Spleen (tissue), 11 donors: ENCODE measurements around the gene PMEL. TPM values are rescaled to one million over a fixed set of nuclear protein-coding genes. Genes with fewer than 3 reads are reported as not detected.

Experiments used
- DNase-seq: peaks from one replicate; pipeline ENCODE4 v3.0.0-alpha.2; 2020
- H3K27ac ChIP-seq, 8 donors: fragments of 200-600 bp; sonication (generic) in 7 of 8; 1 replicate in 4 of 8; 2 replicates in 4 of 8; pipeline versions ENCODE4 v1.5.0 to v1.8.0; 2016 to 2021; ENCODE audit warnings: inconsistent platforms in 4 of 8, mild to moderate bottlenecking in 4 of 8, moderate library complexity in 1 of 8
- H3K27me3 ChIP-seq, 7 donors: fragments of 200-600 bp; sonication (generic) in 6 of 7; replicated peaks in 1 of 7; 1 replicate in 4 of 7; 2 replicates in 3 of 7; pipeline versions ENCODE4 v1.5.0 to v1.8.0; 2016 to 2021; ENCODE audit warnings: inconsistent platforms in 3 of 7, mild to moderate bottlenecking in 1 of 7
- H3K36me3 ChIP-seq, 6 donors: fragments of 200-600 bp; sonication (generic) in 5 of 6; 1 replicate in 4 of 6; 2 replicates in 2 of 6; pipeline versions ENCODE4 v1.5.0 to v1.8.0; 2016 to 2021; ENCODE audit warnings: inconsistent platforms in 2 of 6
- H3K4me1 ChIP-seq, 6 donors: fragments of 200-600 bp; sonication (generic) in 5 of 6; 1 replicate in 3 of 6; 2 replicates in 3 of 6; pipeline versions ENCODE4 v1.5.0 to v1.8.0; 2016 to 2021; ENCODE audit warnings: inconsistent platforms in 3 of 6
- H3K4me3 ChIP-seq, 8 donors: fragments of 200-600 bp; sonication (generic) in 7 of 8; 1 replicate in 4 of 8; 2 replicates in 4 of 8; pipeline versions ENCODE4 v1.5.0 to v1.8.0; 2016 to 2021; ENCODE audit warnings: inconsistent platforms in 4 of 8, mild to moderate bottlenecking in 4 of 8, moderate library complexity in 2 of 8
- H3K9me3 ChIP-seq, 8 donors: fragments of 200-600 bp; sonication (generic) in 7 of 8; 1 replicate in 4 of 8; 2 replicates in 4 of 8; pipeline versions ENCODE4 v1.5.0 to v1.8.0; 2016 to 2021; ENCODE audit warnings: inconsistent platforms in 4 of 8
- POLR2A ChIP-seq, 3 donors: fragments of 450-650 bp; IDR thresholded peaks; one replicate each; pipeline ENCODE4 v1.5.1; 2017; ENCODE audit warnings: antibody characterized with exemption in 3 of 3, mild to moderate bottlenecking in 1 of 3
- POLR2AphosphoS5 ChIP-seq, 3 donors: sonication (generic); formaldehyde crosslinking; IDR thresholded peaks; one replicate each; pipeline ENCODE4 v1.5.1; 2017; ENCODE audit warnings: antibody characterized with exemption in 3 of 3
- WGBS, 5 donors: extraction: QIAGEN DNeasy Blood & Tissue Kit in 3 of 5; methylation state at CpG; one replicate each; pipeline versions ENCODE4 v1.1.5 to v1.1.7; 2013 to 2018; 5-methylcytosine and 5-hydroxymethylcytosine counted together
- intact Hi-C: fragments of 100-400 bp; cut with DNase I; formaldehyde crosslinking; loops from one replicate; pipeline ENCODE4 v1.15.0; 2023; ENCODE audit warnings: low total_unique reads
- polyA plus RNA-seq, 3 donors: library from polyadenylated mRNA; stranded (reverse); fragments of 200-250 nt; gene quantifications; one replicate each; pipeline ENCODE4 v1.2.1, GENCODE V29; 2013
- total RNA-seq, 7 donors: library from RNA; depleted of rRNA in 3 of 7; stranded (reverse); fragments of >200 nt in 3 of 7; fragmentation: NEBNext Ultra II Directional in 4 of 7; extraction: Animal tissue kit (Norgen Biotek cat#: 25700) in 4 of 7; gene quantifications; one replicate each; pipeline versions ENCODE4 v1.1.0 to v1.2.1, GENCODE V29; 2016 to 2021
- TF ChIP-seq, protein P1 (sequence below), 11 experiments: fragments of 200-600 bp in 7 of 11; fragments of 450-650 bp in 4 of 11; sonication (generic) in 4 of 11; IDR thresholded peaks in 8 of 11; conservative IDR thresholded peaks in 3 of 11; 1 replicate in 7 of 11; 2 replicates in 4 of 11; pipeline versions ENCODE4 v1.4.0 to v1.8.0; 2016 to 2021; ENCODE audit warnings: antibody characterized with exemption in 11 of 11, inconsistent platforms in 4 of 11, mild to moderate bottlenecking in 1 of 11
- donor health status: healthy with polysubstance abuse.
- donor health status: DM: no; HTN: no; CAD: no; lungs with moderate emphysema.
- donor health status: DM: no; HTN: no; CAD: no.
- donor health status: Bipolar disorder and iron deficiency.
- donor health status: healthy.
- donor health status: DM: no; HTN: no; CAD: no.
- donor health status: DM: yes; HTN: yes; CAD: no.

The PMEL gene
- total and polyA plus RNA-seq, 10 donors: 0.15 to 1.6 (median 0.74) TPM

DNA sequence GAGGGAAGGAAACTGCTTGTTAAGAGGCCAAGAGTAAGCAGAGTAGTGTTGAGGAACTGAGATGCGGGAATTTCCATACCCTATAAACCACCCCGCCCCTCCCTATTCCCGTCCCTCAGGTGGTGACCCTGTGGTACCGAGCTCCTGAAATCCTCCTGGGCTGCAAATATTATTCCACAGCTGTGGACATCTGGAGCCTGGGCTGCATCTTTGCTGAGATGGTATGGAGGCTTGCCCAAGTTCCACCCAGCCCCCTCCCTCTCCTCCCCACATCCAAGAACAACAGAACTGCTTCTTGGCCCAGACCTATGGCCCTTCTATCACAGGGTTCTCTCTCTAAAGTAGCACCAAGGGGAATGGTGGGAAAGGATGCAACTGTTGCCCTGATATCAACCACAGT lies 3.5 kb upstream of the PMEL start:
- Histone ChIP-seq H3K4me1 (peaks cover 12 to 54% (median 37%) of the 10 kb centered on the region in 6 donors), H3K36me3 (peaks cover 0 to 37% (median 2%) of the 10 kb centered on the region in 6 donors), H3K9me3 (no peaks in the 10 kb centered on the region), H3K4me3 (no peak overlapping the region), H3K27me3 (no peaks in the 10 kb centered on the region), H3K27ac (no peak overlapping the region)
- no peak for DNase-seq
- intact Hi-C loops: no loop called here
- WGBS, 5 donors: 79 to 89% (median 83%) methylated on average over 4 of the region's 4 CpGs
- no peak for TF ChIP-seq POLR2A (IDR thresholded peaks at IDR 0.05)
- TF ChIP-seq, protein P1, sequence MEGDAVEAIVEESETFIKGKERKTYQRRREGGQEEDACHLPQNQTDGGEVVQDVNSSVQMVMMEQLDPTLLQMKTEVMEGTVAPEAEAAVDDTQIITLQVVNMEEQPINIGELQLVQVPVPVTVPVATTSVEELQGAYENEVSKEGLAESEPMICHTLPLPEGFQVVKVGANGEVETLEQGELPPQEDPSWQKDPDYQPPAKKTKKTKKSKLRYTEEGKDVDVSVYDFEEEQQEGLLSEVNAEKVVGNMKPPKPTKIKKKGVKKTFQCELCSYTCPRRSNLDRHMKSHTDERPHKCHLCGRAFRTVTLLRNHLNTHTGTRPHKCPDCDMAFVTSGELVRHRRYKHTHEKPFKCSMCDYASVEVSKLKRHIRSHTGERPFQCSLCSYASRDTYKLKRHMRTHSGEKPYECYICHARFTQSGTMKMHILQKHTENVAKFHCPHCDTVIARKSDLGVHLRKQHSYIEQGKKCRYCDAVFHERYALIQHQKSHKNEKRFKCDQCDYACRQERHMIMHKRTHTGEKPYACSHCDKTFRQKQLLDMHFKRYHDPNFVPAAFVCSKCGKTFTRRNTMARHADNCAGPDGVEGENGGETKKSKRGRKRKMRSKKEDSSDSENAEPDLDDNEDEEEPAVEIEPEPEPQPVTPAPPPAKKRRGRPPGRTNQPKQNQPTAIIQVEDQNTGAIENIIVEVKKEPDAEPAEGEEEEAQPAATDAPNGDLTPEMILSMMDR (IDR thresholded peaks at IDR 0.05 in 8 of 11, conservative IDR thresholded peaks at IDR 0.05 in 3 of 11): no peak
- no peak for TF ChIP-seq POLR2AphosphoS5 (IDR thresholded peaks at IDR 0.05)

DNA sequence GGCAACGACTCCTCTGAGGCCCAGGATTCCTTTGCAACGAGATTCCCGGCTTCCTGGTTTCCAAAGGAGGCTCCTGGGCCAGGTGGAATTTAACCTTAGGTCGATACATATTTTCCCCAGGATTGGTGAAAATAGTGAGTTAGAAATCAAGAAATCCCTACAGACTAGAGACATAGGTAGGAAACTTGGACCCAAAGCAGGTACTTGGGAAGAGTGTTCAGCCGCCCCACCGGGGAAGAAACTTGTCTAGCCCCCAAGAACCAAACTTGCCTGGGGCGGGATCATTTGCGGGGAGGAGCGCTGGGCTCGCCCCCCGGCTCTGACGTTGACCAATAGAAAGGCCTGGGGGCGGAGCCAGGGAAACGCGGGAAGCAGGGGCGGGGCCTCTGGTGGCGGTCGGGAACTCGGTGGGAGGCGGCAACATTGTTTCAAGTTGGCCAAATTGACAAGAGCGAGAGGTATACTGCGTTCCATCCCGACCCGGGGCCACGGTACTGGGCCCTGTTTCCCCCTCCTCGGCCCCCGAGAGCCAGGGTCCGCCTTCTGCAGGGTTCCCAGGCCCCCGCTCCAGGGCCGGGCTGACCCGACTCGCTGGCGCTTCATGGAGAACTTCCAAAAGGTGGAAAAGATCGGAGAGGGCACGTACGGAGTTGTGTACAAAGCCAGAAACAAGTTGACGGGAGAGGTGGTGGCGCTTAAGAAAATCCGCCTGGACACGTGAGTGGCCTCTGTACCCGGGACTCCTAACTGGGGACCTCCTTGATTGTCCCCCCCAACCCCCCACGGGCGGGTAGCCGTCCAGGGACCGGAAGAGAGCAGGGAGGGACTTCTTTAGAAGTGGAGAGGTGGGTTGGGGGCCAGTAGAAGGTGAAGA lies 803 bp upstream of the PMEL start, which contains the start of gene CDK2:
Gene CDK2, plus strand, starts transcription at position 423 of the 874 bp plus-strand sequence. Its CDS starts 179 bp downstream, at position 602.
- Histone ChIP-seq H3K27ac (peak within 1 kb of the TSS; percentile 51 to 92 (median 88)), H3K36me3 (peaks cover 0 to 34% (median 2%) of the 10 kb centered on the region in 6 donors), H3K4me1 (peaks cover 6 to 38% (median 25%) of the 10 kb centered on the region in 6 donors), H3K9me3 (no peaks in the 10 kb centered on the region), H3K27me3 (no peaks in the 10 kb centered on the region), H3K4me3 (peak within 1 kb of the TSS; percentile 59 to 96 (median 76))
- 0 to 1% (median 0%) methylated on average over 43 to 45 of the region's 45 CpGs for WGBS, 5 donors
- DNase-seq: peak; percentile 95
- intact Hi-C loops: no loop called here
- TF ChIP-seq POLR2A (IDR thresholded peaks at IDR 0.05) (peak in 1 of 3 donors; percentile 16), POLR2AphosphoS5 (IDR thresholded peaks at IDR 0.05) (peak; percentile 85 to 92 (median 90))
- TF ChIP-seq, protein P1 (IDR thresholded peaks at IDR 0.05 in 8 of 11, conservative IDR thresholded peaks at IDR 0.05 in 3 of 11): no peak

DNA sequence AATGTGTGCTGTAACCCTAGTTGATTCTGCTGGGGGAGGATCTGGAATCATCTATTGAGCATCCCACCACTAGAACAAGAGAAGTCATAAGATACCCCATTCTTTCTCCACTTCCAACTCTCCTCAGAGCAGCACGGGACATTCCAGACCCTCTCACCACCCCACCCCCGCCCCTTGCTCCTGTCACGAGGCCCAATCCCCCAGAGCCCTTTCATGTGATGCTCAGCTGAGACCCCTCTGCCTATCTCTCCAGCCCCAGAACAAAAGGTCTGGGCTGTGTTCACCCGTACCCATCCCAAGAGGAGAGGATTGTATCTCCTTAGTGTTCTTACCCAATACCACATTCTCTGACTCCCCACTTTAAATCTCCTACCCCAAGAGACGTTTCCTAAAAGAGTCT lies 602 bp downstream of the PMEL start:
- TF ChIP-seq POLR2AphosphoS5 (IDR thresholded peaks at IDR 0.05): no peak
- TF ChIP-seq, protein P1 (IDR thresholded peaks at IDR 0.05 in 8 of 11, conservative IDR thresholded peaks at IDR 0.05 in 3 of 11): no peak
- TF ChIP-seq POLR2A (IDR thresholded peaks at IDR 0.05): no peak
- Histone ChIP-seq H3K27ac (no peak overlapping the region), H3K4me1 (peaks cover 6 to 38% (median 25%) of the 10 kb centered on the region in 6 donors), H3K36me3 (peaks cover 0 to 20% (median 0%) of the 10 kb centered on the region in 6 donors), H3K9me3 (no peaks in the 10 kb centered on the region), H3K27me3 (no peaks in the 10 kb centered on the region), H3K4me3 (no peak overlapping the region)
- no peak for DNase-seq
- WGBS, 5 donors: 78 to 93% (median 85%) methylated on average over 5 of the region's 5 CpGs
- intact Hi-C loops: no loop called here

DNA sequence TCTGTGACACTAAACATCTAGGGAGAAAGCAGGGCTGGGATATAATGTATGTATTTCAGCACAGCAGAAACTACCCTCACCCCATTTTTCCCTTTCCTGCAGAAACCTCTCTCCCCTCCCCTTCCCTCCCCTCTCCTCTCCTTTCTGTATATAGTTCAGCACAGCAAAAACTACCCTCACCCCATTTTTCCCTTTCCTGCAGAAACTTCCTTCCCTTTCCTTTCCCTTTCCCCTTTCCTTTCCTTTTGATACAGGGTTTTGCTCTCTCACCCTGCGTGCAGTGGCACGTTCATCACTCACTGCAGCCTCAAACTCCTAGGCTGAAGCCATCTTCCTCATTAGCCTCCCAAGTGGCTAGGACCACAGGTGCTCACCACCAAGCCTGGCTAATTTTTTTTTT lies 2.1 kb downstream of the PMEL start:
- Histone ChIP-seq H3K27ac (no peak overlapping the region), H3K9me3 (no peaks in the 10 kb centered on the region), H3K27me3 (no peaks in the 10 kb centered on the region), H3K36me3 (peaks cover 0 to 5% (median 0%) of the 10 kb centered on the region in 6 donors), H3K4me3 (no peak overlapping the region), H3K4me1 (peaks cover 6 to 30% (median 21%) of the 10 kb centered on the region in 6 donors)
- 73 to 94% (median 79%) methylated on average over 2 of the region's 2 CpGs for WGBS, 5 donors
- TF ChIP-seq POLR2AphosphoS5 (IDR thresholded peaks at IDR 0.05) (no peak), POLR2A (IDR thresholded peaks at IDR 0.05) (no peak)
- TF ChIP-seq, protein P1 (IDR thresholded peaks at IDR 0.05 in 8 of 11, conservative IDR thresholded peaks at IDR 0.05 in 3 of 11): no peak
- intact Hi-C loops: no loop called here
- DNase-seq: no peak
